Right lobe of liver (tissue), 4 donors: Measurements from ENCODE around the gene DBH.

ENCODE experiments used
- POLR2A ChIP-seq: fragments of 450-650 bp; IDR thresholded peaks from one replicate; pipeline ENCODE4 v1.6.1; 2017; ENCODE audit warnings: antibody characterized with exemption, mild to moderate bottlenecking
- TF ChIP-seq, protein P1 (sequence below), 4 donors: fragments of 200-600 bp in 3 of 4; fragments of 450-650 bp in 1 of 4; IDR thresholded peaks; one replicate each; pipeline versions ENCODE4 v1.5.1 to v1.8.0; 2016 to 2022; ENCODE audit warnings: antibody characterized with exemption in 4 of 4, mild to moderate bottlenecking in 2 of 4
- donor health status: DM: no; HTN: no; CAD: no.
- donor health status: DM: no; HTN: no; CAD: no.
- donor health status: DM: no; HTN: yes; CAD: no.

GRCh38 chr9:133599470-133600173 lies 36.5 kb upstream of the DBH start:
- TF ChIP-seq, protein P1, sequence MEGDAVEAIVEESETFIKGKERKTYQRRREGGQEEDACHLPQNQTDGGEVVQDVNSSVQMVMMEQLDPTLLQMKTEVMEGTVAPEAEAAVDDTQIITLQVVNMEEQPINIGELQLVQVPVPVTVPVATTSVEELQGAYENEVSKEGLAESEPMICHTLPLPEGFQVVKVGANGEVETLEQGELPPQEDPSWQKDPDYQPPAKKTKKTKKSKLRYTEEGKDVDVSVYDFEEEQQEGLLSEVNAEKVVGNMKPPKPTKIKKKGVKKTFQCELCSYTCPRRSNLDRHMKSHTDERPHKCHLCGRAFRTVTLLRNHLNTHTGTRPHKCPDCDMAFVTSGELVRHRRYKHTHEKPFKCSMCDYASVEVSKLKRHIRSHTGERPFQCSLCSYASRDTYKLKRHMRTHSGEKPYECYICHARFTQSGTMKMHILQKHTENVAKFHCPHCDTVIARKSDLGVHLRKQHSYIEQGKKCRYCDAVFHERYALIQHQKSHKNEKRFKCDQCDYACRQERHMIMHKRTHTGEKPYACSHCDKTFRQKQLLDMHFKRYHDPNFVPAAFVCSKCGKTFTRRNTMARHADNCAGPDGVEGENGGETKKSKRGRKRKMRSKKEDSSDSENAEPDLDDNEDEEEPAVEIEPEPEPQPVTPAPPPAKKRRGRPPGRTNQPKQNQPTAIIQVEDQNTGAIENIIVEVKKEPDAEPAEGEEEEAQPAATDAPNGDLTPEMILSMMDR (IDR thresholded peaks at IDR 0.05) = no peak
- TF ChIP-seq POLR2A = no peak
